HG03097 (cell line): ENCODE data around the gene LRRC32.
A peak's percentile ranks its signal among the peaks of the same experiment; 100 is the strongest.
"Not testable (repeated sequence)": the region's sequence is repeated elsewhere in the genome, so short reads cannot be mapped to it uniquely, and the experiment has no call there.

Source experiments
- ATAC-seq: cut with Tn5 transposase; IDR thresholded peaks from one replicate; pipeline ENCODE4 v1.9.1; 2021; ENCODE audit not compliant: unreplicated experiment, low FRiP score

LRRC32 gene

DNA sequence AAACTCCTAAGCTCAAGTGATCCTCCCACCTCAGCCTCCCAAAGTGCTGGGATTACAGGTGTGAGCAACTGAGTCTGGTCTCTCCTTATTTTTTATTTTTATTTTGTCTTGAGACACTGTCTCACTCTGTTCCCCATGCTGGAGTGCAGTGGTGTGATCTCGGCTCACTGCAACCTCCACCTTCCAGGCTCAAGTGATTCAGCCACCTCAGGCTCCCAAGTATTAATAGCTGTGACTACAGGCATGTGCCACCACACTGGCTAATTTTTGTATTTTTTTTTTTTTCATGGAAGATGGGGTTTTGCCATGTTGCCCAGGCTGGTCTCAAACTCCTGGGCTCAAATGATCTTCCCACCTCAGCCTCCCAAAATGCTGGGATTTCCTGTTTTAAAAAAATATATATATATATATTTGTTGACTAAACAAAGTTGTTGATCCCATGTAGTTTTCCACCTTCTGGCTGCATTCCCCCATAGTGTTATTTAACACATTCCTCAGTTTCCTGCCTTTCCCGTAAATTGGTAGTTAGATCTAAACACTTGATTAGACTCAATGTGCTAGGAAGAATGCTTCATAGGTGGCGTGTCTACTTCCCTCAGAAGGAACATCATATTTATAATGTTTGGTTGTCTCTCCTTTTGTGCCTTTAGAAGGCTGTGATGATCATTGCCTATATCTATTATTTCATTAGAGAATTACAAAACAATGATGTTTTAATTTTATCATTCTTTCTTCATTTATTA is 38.8 kb downstream of the LRRC32 start:
- ATAC-seq, result no peak

- ATAC-seq, result no peak
These were observed 39.8 kb downstream of the LRRC32 start for GRCh38 chr11:76630600-76631281.

DNA sequence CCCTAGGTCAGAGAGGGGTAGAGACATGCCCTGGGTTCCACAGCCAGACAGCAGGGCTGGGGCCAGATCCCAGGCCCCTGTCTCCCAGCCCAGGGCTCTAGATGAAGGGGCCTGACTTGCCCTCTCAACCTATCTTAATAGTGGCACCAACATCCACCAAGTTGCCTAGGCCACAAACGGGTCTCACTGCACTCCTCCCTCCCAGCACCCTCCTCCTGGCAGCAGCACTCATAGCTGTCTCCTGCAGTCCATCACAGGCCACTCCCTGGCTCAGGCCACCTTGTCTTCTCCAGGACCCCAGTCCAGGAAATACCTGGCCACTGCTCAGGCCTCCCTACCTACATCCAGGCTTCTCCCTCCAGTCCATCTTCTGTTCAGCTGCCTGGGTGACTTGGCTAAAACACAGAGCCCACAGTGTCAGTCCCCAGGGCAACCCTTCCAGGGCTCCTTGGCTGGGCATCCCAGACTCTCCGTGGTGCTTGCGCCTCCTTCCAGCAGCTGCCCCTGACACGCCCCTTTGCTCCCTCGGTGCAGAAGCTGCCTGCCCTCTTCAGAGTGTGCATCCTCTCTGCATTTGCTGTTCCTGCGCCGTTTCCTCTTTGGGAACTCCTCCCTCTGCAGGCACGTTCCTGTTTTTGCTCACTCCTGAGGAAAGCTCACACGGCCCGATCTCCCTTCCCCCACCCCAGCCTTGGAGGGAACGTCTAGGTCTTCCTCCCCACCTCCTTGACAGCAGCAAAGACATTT is 40.5 kb downstream of the LRRC32 start:
- ATAC-seq, result no peak

DNA sequence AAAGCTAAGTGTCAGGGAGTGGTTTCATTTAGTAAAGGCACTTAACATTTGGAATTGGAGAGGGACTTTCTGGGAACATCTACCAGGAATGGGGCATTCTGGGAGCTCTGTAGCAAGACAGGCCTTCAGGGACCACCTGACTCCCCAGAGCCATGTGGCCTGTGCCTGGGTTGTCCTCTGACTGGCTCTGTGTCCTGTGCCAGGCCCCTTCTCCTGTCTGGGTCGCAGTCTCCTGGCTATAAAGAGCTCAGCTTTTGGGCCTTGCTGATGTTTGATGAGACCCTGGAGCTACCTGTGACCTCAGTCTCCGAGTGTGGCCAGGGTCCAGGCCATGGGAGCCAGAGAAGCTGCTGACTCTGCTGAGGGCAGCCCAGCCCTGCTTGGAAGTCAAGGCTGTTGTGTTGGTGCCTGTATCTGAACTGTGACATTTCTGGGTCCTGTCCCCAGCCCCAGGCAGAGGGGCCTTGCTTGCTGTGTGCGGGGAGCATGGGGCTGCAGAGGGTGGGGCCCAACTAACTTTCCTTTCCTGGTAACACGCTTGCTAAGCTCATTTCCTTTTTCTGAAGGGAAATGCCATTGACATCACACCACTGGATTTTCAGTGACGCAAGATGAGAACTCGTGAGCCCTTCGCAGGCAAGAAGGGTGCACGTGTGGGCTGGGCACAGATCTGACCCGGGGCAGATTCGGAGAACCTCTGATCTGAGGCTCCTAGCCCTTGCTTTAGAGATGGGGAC is 41.3 kb downstream of the LRRC32 start:
- ATAC-seq, result no peak

- ATAC-seq, result no peak
These were observed 42.1 kb downstream of the LRRC32 start for GRCh38 chr11:76628408-76628947.

DNA sequence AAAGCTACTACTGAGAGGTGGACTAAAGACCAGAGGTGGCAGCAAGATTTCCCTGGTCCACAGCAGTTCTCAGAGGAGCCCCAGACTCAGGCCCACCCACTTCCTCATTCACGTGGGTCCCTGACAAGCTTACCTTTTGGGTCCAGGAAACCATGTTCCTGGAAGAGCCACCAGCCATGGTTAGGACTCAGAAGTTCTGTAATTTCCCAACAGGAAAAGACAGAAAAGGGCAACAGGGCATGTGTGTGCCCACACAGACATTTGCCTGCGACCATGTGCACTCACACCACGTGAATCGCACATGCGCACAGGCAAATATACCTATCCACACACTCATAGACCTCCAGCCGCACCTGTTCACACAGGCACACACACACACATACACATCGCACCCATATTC is 42.9 kb downstream of the LRRC32 start:
- no peak for ATAC-seq

DNA sequence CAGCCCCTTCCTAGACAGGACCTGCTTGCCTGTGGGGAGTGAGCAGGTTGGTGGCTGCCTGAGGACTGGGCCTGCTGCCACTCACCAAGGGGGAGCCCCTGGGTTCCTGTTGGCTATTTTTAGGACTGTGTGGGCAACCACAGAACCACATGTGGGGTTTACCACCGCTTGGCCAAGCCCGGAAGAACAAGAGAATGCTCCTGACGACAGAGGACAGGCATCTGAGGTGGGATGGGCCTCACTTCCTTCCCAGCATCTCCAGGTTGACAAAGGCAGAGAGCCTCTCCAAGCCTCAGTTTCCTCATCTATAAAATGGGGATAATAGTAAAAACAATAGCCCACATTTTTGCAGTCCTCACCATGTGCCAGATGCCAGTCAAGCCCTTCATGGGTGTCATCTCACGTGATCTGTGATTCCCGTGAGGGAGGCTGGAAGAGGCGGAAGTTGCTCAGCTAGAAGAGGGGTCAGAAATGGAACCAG is 43.6 kb downstream of the LRRC32 start:
- peak; percentile 71 for ATAC-seq

DNA sequence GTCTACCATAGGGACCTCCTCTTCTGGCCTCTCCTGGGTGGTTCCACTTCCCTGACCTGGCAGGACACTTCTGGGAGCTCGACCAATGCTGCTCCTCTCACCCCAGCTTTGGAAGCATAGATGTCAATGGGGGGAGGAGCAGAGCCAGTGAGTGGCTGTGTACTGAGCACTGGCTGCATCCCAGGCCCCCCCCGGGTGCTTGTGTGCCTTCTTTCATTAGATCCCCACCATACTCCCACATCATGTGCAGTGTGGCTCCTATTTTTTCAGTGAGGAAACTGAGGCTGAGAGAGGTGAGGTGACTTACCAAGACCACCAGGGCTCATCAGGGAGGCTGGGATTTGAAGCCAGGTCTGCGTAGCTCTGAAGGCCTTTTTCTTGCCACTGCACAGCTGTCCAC is 44.3 kb downstream of the LRRC32 start:
- ATAC-seq, result no peak

DNA sequence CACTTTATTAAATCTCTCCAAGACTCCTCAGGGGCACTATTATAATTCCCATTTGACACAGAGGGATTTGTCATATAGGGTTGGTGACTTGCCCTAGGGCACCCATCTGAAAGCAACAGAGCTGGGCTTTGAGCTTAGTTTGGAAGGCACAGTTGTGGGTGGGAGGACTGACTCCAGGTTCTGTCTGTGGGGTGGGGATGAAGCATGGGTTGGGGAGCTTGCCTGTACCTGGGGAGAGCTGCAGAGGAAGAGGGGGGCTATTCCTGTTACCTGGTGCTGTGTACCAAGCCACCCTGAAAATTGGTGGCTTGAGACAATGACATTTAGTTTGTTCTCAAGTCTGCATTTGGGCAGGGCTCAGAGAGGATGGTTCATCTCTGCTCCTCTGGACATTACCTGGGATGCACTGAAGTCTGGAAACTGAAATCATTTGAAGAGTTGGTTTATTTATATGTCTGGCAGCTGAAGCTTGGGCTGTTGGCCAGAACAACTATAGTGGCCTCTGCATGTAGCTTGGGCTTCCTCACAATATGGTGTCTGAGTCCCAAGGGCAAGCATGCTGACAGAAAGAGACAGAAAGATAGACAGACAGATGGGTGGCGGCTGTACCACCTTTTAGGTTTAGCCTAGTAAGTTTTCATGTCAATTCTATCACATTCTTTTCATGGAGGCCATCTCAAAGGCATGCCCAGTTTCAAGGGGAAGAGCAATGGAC is 44.9 kb downstream of the LRRC32 start:
- no peak for ATAC-seq

- no peak for ATAC-seq
These were observed 45.8 kb downstream of the LRRC32 start for GRCh38 chr11:76624500-76625379.

GRCh38 chr11:76623884-76624419 is 46.6 kb downstream of the LRRC32 start:
- no peak for ATAC-seq

GRCh38 chr11:76623171-76623883 is 47.2 kb downstream of the LRRC32 start:
- ATAC-seq, result no peak

- ATAC-seq, result no peak
These were observed 48.0 kb downstream of the LRRC32 start for GRCh38 chr11:76622493-76623094.

GRCh38 chr11:76621868-76622267 is 48.7 kb downstream of the LRRC32 start:
- ATAC-seq, result no peak

- ATAC-seq, result no peak
These were observed 49.1 kb downstream of the LRRC32 start for GRCh38 chr11:76621466-76621865.

GRCh38 chr11:76620489-76620888 is 50.1 kb downstream of the LRRC32 start:
- no peak for ATAC-seq

- ATAC-seq, result not testable (repeated sequence)
These were observed 50.7 kb downstream of the LRRC32 start for GRCh38 chr11:76619801-76620200.
